AG10803 (cell line): ENCODE measurements around the gene EPHA2.

Experiments
- DNase-seq: peaks from one replicate; pipeline ENCODE4 v3.0.0; 2010; ENCODE audit warnings: low read depth
- H3K4me3 ChIP-seq: 2 replicates; pipeline ENCODE4 v1.5.1; 2011; ENCODE audit warnings: mild to moderate bottlenecking, low read length, control low read depth
- TF ChIP-seq, protein P1 (sequence below): conservative IDR thresholded peaks from 2 replicates; pipeline ENCODE4 v1.5.1; 2011; ENCODE audit warnings: mild to moderate bottlenecking, low read length, control low read depth, inconsistent platforms

Gene EPHA2

DNA sequence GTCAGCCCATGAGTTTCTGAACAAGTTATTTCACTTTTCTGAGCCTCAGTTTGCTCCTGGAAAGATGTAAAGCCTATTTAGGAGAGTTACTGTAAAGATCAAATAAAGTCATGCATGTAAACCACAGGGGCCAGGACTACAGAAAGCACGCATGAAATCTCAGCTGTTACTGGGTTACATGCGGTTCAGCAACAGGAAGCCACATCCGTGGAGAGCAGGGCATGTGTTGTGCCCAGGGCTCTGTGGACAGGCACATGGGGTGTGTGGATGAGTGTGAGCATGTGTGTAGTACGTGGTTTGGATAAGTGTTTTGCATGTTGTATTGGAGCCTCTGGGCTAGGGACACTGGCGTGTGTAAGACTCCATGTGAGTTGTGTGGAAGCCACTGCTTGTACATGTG, 2.2 kb upstream of the EPHA2 start:
- no peak overlapping the region for H3K4me3 ChIP-seq
- TF ChIP-seq, protein P1, sequence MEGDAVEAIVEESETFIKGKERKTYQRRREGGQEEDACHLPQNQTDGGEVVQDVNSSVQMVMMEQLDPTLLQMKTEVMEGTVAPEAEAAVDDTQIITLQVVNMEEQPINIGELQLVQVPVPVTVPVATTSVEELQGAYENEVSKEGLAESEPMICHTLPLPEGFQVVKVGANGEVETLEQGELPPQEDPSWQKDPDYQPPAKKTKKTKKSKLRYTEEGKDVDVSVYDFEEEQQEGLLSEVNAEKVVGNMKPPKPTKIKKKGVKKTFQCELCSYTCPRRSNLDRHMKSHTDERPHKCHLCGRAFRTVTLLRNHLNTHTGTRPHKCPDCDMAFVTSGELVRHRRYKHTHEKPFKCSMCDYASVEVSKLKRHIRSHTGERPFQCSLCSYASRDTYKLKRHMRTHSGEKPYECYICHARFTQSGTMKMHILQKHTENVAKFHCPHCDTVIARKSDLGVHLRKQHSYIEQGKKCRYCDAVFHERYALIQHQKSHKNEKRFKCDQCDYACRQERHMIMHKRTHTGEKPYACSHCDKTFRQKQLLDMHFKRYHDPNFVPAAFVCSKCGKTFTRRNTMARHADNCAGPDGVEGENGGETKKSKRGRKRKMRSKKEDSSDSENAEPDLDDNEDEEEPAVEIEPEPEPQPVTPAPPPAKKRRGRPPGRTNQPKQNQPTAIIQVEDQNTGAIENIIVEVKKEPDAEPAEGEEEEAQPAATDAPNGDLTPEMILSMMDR, result no peak
- no peak for DNase-seq

DNA sequence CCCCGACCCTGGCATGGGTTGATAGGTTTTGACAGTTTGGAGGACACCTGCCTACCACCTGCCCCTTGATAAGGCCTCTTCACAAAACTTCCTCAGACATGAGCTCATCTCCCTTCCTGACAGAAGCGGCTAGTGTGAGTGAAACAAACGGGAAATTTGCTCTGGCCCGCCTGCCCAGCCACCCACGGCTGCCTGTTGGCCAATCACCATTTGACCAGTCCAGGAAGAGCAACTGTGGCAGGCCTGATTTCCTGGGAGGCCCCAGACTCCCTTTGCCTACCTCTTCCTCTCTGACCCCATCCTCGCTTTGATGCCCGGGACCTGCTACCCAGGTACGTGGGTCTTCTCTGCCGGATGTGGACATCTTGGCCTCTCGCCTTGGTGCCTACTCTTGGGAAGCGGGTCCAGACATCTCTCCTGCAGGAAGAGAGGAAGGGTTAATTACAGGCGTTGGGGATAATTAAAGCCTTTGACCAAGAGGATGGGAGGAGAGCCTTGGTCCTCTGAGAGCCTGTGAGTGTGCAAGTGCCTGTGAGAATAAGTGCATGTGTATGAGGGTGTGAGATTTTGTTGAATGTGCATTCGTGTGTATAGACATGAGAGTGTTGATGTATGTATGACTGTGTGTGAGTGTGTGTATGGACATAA, 1.1 kb upstream of the EPHA2 start:
- no peak overlapping the region for H3K4me3 ChIP-seq
- TF ChIP-seq, protein P1, result no peak
- no peak for DNase-seq

DNA sequence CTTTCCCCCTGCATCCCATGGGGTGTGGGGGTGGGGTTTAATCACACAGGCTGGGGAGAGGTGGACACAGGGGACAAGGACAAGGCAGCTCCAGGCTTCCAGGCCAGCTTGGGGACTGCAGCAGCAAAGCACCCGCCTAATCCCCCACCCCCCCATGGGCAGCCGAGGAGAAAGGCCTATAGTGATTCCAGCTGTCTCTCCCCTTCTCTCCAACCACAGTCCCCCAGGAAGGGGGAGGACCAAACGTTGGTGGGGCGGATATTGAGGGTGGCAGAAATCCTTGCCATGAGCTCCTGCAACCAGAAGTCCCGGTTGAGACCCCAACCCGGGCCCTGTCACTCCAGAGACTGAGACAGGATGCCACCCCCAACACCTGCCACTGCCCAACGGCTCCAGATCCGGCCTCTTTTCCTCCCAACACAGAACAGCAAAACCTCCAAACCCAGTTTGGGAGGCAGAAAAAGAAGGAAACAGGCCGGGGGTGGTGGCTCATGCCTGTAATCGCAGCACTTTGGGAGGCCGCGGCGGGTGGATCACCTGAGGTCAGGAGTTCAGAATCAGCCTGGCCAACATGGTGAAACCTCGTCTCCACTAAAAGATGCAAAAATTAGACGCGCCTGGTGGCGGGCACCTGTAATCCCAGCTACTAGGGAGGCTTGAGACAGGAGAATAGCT, 1.7 kb downstream of the EPHA2 start:
- TF ChIP-seq, protein P1, result no peak
- no peak for DNase-seq
- H3K4me3 ChIP-seq, result peak overlapping the region; percentile 80

DNA sequence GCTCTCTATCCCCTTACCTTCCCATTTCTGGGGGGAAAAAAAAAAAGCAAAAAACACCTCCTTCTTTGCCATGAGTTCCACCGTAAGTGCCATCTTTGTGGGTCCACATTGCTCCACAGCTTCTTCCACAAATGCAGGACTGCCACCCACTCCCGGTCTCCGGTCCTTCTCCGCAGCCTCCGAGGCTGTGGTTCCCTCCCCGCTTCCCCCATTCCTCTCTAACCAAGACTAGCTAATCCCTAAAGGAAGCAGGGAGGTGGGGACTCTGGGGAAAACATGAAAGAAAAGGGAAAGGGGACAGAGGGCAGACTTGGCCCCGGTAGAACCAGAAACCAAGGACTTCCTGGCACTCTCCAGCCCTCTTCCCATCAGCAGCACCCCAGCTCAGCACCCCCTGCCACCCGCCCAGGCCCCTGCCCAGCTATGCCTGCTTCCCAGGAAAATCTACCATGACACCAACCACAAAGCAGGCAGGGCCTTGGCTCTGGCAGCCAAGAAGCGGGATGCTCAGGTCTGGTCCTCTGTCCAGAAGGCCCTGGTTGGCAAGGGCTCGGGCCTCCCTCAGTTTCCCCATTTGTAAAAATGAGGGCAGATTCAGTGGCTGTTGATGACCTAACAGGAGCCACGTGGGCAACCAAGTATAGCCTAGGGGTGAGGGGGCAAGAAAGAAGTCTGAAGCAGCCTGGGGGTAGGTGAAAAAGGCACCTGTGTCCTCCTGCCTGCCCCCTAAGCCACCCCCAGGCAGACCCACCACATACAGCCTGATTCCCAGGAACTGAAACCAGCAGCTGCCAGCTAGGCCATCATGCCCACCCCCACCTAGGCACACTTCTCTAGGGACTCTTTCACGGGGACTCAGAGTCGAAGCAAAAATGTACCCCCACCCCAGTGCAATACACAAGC, 2.5 kb downstream of the EPHA2 start:
- TF ChIP-seq, protein P1, result no peak
- DNase-seq, result no peak
- peak overlapping the region; percentile 80 for H3K4me3 ChIP-seq

DNA sequence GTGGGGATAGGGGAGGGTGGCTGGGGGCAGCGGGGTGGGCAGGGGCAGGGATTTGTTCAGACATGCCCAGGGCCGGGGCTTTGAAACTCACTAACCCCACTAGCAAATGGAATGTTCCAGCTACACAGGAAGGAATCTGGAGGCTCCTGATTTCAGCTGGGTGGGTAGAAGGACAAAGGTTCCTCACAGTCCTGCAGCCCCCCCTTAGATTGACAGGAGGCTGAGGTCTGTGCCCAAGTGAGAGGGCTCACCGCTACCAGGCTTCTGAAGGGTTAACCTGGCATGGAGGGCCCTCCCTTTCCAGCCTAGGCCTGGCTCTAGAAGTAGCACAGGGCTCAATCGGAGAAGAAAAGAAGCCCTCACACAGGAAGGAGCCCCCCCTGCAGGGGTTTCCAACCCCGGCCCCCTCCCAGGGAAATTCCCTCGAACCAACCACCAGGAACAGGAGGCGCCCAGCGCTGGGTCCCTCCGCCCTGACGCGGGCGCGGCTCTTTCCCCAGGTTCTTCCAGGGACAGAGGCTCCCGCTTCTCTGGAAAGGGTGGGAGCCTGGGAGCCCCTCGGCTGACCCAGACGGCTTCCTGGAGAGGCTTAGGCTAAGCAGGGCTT, 3.3 kb downstream of the EPHA2 start:
- TF ChIP-seq, protein P1, result no peak
- DNase-seq, result peak; percentile 62
- no peak overlapping the region for H3K4me3 ChIP-seq

DNA sequence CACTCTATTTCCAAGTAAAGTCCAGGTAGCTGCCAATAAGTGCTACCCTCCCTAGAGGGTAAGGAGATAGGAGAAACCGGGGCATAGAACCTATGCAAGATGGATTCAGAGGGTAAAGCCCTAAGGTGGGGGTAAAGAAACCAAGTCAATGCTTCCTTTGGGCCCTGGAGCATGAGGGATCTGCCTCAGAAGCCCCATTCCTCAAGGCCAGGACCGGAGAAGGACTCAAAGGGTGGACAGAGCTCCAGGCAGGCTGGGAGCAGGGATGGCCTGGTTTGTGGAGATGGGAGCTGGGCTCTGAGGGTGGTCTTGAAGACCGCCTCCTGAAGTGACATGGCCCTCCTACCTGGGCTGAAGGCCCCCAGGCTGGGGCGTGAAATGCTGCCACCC, 3.9 kb downstream of the EPHA2 start:
- DNase-seq, result no peak
- TF ChIP-seq, protein P1, result no peak
- no peak overlapping the region for H3K4me3 ChIP-seq
